Tibial artery (tissue), 4 donors: Measurements from ENCODE around the gene ARMC7.

ENCODE experiments used
- DNase-seq, 2 donors: peaks; one replicate each; pipeline ENCODE4 v3.0.0-alpha.2; 2019
- H3K27ac ChIP-seq, 2 donors: fragments of 200-600 bp; sonication (generic) in 1 of 2; 1 replicate in 1 of 2; 2 replicates in 1 of 2; pipeline ENCODE4 v1.5.1; 2018 to 2019; ENCODE audit warnings: mild to moderate bottlenecking in 1 of 2
- H3K27me3 ChIP-seq, 2 donors: fragments of 200-600 bp; sonication (generic) in 1 of 2; one replicate each; pipeline versions ENCODE4 v1.5.1 to v1.6.0; 2016 to 2019
- H3K36me3 ChIP-seq, 3 donors: fragments of 200-600 bp; sonication (generic) in 2 of 3; one replicate each; pipeline ENCODE4 v1.5.1; 2016 to 2019; ENCODE audit warnings: mild to moderate bottlenecking in 2 of 3
- H3K4me1 ChIP-seq, 4 donors: fragments of 200-600 bp; sonication (generic) in 2 of 4; 1 replicate in 3 of 4; 2 replicates in 1 of 4; pipeline ENCODE4 v1.5.1; 2016 to 2019
- H3K4me3 ChIP-seq, 2 donors: fragments of 200-600 bp; sonication (generic) in 1 of 2; 1 replicate in 1 of 2; 2 replicates in 1 of 2; pipeline ENCODE4 v1.5.1; 2018 to 2019; ENCODE audit warnings: mild to moderate bottlenecking in 2 of 2
- H3K9me3 ChIP-seq, 3 donors: fragments of 200-600 bp; sonication (generic) in 1 of 3; one replicate each; pipeline ENCODE4 v1.5.1; 2016 to 2019
- intact Hi-C: fragments of 100-400 bp; cut with DNase I; formaldehyde crosslinking; loops from one replicate; pipeline ENCODE4 v1.15.0; 2023; ENCODE audit warnings: low total_unique reads
- TF ChIP-seq, protein P1 (sequence below), 2 experiments: fragments of 200-600 bp in 1 of 2; fragments of 450-650 bp in 1 of 2; IDR thresholded peaks; one replicate each; pipeline ENCODE4 v1.5.1; 2017 to 2019; ENCODE audit warnings: antibody characterized with exemption in 2 of 2, mild to moderate bottlenecking in 1 of 2, moderate library complexity in 1 of 2

Gene ARMC7

DNA sequence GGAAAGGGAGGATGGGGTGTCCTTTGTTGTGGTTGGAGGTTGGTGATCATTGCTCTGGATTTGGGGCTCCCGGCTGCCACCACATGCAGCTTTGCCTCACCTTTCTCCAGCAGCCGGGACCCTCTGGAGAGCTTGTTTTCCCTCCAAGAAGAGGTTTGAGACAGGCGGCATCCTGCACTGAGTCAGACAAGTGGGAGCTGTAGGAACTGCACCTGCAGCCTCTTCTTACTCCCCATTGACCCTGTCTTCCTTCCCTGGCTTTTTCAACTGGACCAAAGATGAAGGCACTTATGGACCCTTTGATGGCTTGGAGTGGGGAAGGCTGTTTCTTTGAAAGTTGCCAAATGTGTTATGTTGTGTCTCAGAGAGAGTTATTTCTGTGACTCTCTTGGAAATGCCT is 46.1 kb upstream of the ARMC7 start:
- no peak for DNase-seq
- intact Hi-C loops = no loop called here
- H3K36me3 ChIP-seq = peaks cover 25 to 68% (median 52%) of the 10 kb centered on the region in 3 donors

DNA sequence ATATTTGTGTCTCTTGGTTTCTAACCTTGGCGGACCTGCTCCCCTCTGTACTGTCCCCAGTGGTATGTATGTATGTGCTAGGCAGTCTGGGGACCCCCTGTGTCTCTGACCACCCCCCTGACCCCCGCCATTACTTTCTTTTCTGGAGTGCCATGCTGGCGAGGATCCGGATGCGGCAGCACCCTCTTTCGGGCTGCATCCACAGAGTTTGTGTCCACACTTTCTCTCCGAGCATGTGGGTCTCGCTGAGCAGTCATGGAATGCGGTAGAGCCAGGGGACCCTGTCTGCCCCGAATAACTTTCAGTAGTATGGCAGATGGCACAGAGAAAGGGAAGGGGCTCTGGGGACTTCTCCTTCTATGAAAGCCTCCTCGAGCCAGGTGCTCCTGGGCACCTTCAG is 45.7 kb upstream of the ARMC7 start:
- no peak overlapping the region for H3K27ac ChIP-seq
- H3K4me1 ChIP-seq = peaks cover 0 to 11% (median under 1%) of the 10 kb centered on the region in 4 donors
- H3K36me3 ChIP-seq = peaks cover 25 to 68% (median 52%) of the 10 kb centered on the region in 3 donors
- TF ChIP-seq, protein P1, sequence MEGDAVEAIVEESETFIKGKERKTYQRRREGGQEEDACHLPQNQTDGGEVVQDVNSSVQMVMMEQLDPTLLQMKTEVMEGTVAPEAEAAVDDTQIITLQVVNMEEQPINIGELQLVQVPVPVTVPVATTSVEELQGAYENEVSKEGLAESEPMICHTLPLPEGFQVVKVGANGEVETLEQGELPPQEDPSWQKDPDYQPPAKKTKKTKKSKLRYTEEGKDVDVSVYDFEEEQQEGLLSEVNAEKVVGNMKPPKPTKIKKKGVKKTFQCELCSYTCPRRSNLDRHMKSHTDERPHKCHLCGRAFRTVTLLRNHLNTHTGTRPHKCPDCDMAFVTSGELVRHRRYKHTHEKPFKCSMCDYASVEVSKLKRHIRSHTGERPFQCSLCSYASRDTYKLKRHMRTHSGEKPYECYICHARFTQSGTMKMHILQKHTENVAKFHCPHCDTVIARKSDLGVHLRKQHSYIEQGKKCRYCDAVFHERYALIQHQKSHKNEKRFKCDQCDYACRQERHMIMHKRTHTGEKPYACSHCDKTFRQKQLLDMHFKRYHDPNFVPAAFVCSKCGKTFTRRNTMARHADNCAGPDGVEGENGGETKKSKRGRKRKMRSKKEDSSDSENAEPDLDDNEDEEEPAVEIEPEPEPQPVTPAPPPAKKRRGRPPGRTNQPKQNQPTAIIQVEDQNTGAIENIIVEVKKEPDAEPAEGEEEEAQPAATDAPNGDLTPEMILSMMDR (IDR thresholded peaks at IDR 0.05) = no peak
- no peaks in the 10 kb centered on the region for H3K9me3 ChIP-seq
- intact Hi-C loops = no loop called here
- no peak overlapping the region for H3K4me3 ChIP-seq
- no peaks in the 10 kb centered on the region for H3K27me3 ChIP-seq
- no peak for DNase-seq

More for the DNA sequence above, 46.1 kb upstream of the ARMC7 start:
- H3K27ac ChIP-seq = no peak overlapping the region
- H3K9me3 ChIP-seq = no peaks in the 10 kb centered on the region
- TF ChIP-seq, protein P1 (IDR thresholded peaks at IDR 0.05) = no peak
- no peaks in the 10 kb centered on the region for H3K27me3 ChIP-seq
- no peak overlapping the region for H3K4me3 ChIP-seq
- H3K4me1 ChIP-seq = peaks cover 0 to 11% (median under 1%) of the 10 kb centered on the region in 4 donors

DNA sequence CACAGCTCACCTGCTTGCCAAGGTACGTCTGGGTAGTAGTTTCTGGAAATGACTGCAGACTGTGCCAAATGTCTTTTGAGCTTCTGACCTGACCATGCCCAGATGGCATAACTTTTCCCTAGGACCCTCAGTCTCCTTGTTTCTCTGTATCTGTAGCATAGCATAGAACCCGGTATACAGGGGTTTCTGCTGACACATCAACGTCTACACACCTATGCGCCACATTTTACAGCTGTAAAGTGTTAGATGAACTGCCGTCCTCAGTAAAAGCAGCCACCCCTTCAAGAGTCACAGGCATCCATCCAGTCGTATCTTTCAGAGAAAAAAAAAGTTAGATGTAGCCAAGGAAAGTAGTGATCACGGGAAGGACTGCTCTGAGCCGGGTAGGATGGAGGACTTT is 45.3 kb upstream of the ARMC7 start:
- Histone ChIP-seq H3K27me3 (no peaks in the 10 kb centered on the region), H3K27ac (no peak overlapping the region), H3K9me3 (no peaks in the 10 kb centered on the region), H3K4me1 (peaks cover 0 to 11% (median under 1%) of the 10 kb centered on the region in 4 donors), H3K36me3 (peaks cover 23 to 64% (median 50%) of the 10 kb centered on the region in 3 donors), H3K4me3 (no peak overlapping the region)
- TF ChIP-seq, protein P1 (IDR thresholded peaks at IDR 0.05) = no peak
- DNase-seq = no peak
- intact Hi-C loops = no loop called here

DNA sequence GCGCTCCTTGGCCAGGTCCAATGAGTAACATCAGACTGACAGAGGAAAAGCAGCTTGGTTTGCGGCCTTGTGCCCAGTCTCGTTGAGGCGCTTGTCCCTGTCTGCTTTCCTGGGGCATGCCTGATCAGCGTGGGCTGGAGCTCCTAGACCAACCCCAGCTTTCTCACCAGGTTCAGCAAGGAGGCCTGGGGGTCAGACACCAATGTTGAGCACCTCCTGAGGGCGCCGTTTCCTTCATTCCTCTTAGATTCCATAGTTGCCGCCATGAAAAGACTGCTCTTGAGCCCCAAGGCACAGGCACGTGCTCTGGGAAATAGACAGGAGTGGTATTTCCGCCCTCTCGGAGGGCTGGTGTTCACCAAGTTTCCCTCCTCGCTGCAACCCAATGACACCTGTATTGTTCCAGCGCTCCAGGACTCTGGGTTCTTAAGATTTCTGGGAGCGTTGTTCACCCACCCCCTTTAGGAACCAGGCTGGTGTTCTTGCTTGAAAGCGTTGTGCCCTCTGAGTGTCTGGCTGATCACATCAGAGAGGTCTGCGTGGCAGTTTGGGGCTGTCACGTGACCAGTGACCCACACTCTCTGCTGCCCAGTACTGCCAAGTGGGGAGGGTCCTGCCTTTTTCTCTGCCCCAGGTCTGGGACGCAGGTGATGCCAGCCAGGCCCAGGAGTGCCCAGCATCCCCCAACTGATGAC is 44.8 kb upstream of the ARMC7 start:
- intact Hi-C loops = no loop called here
- Histone ChIP-seq H3K36me3 (peaks cover 19 to 59% (median 46%) of the 10 kb centered on the region in 3 donors), H3K27me3 (no peaks in the 10 kb centered on the region), H3K9me3 (no peaks in the 10 kb centered on the region), H3K27ac (no peak overlapping the region), H3K4me3 (no peak overlapping the region), H3K4me1 (peaks cover 0 to 5% (median under 1%) of the 10 kb centered on the region in 4 donors)
- TF ChIP-seq, protein P1 (IDR thresholded peaks at IDR 0.05) = no peak
- DNase-seq = no peak

DNA sequence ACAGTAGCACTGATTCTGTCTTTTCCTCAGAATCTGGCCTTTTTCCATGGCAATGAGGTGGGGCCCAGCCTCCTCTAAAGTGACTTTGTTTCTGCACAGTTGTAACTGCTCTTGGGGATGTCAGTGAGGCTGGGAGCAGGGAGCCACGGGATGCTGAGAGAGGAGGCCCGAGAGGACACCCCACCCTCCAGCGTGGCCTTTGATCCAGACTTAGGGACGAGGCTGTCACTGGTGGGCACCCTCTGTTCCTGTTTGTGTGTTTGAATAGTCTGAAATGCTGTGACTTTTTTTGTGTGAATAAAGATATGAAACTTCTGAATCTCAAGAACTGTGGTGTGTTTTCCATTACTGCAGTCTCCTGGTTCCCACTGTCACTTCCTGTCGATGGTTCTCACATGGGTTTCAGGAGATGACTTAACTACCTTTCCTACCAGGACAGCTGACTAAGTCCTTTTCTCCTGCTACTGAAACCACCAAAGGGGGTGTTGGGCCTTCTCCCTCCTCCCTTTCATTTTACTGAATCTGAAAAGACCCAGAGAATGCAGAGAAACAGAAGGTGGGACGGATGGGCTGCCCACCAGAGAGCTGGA is 44.1 kb upstream of the ARMC7 start:
- H3K27ac ChIP-seq = no peak overlapping the region
- DNase-seq = no peak
- H3K4me1 ChIP-seq = no peaks in the 10 kb centered on the region
- peaks cover 19 to 53% (median 41%) of the 10 kb centered on the region in 3 donors for H3K36me3 ChIP-seq
- H3K9me3 ChIP-seq = no peaks in the 10 kb centered on the region
- TF ChIP-seq, protein P1 (IDR thresholded peaks at IDR 0.05) = no peak
- no peaks in the 10 kb centered on the region for H3K27me3 ChIP-seq
- H3K4me3 ChIP-seq = no peak overlapping the region
- intact Hi-C loops = no loop called here
